Stimulated activated CD4-positive, alpha-beta T cell treated with anti-CD3 and anti-CD28 coated beads, TNF-alpha, amount 100 ng/mL, for 48 hours (primary cell): ENCODE data around the gene DDX50.
"Not testable (repeated sequence)": the region's sequence is repeated elsewhere in the genome, so short reads cannot be mapped to it uniquely, and the experiment has no call there.

ENCODE experiments used
- DNase-seq, 3 donors: peaks; one replicate each; pipeline ENCODE4 v3.0.0-alpha.2; 2020; ENCODE audit warnings: low read depth in 3 of 3

The DDX50 gene

GRCh38 chr10:68902382-68902781, 1.3 kb downstream of the DDX50 start:
- DNase-seq = no peak

DNA sequence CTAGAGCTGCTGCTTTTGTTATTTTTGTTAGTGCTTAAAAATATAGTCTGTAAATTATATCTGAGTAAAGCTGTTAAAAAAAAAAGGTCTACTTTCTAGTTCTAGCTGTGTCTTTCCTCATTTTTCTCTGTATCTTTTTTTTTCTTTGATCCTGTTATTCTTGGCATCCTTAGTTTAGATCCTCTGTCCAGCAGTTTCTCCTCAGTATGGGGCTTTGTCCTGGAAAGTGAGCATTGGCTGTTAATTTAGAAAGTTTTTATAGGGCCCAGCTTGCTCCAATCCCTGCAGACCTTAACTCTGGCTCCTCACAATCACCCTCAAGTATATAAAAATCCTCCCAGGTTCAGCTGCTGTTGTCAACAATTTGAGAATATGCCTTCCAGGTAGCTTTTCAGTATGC, 23.5 kb downstream of the DDX50 start:
- DNase-seq = no peak

DNA sequence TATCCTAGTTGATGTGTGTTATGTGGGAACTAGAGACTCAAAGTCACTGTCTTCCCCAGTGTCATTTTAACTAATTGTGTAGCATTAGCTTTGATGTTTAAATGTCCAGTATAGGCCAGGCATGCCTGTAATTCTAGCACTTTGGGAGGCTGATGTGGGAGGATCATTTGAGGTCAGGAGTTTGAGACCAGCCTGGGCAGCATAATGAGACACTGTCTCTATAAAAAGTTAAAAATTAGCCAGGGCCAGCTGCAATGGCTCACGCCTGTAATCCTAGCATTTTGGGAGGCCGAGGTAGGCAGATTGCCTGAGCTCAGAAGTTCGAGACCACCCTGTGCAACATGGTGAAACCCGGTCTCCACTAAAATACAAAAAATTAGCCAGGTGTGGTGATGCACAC, 24.4 kb downstream of the DDX50 start:
- no peak for DNase-seq

GRCh38 chr10:68929157-68929556, 28.0 kb downstream of the DDX50 start:
- not testable (repeated sequence) for DNase-seq

GRCh38 chr10:68929888-68930287, 28.8 kb downstream of the DDX50 start:
- DNase-seq = not testable (repeated sequence)

DNA sequence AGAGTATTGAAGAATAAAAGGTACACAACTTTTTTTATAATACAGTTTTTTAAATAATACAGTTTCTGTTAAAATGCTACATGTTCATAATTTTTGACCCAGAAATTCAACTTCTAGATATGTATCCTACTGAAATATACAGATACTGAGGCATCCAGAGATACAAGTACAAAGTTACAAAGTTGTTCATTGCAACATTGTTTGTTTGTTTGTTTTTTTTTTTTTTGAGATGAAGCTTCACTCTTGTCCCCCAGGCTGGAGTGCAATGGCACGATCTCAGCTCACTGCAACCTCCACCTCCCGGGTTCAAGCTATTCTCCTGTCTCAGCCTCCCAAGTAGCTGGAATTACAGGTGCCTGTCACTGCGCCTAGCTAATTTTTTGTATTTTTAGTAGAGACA, 31.7 kb downstream of the DDX50 start:
- not testable (repeated sequence) for DNase-seq

DNA sequence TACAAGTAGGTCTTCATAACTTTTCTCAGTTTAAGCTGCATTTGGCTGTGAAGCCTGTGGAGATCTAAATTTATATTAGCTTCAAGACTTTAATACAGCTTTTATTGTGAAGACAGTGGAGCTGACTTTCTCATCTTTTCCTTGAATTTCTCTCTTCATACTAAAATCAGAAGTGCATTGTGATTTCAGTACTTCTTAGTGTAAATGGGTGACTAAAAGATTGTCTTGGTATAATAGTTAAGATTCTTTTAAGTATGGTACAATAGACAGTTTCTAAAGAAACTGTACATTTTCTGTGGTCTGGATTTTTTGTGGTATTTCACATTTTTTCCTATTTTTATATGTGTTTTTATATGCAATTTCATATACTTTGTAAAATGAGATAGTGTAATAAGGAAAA, 33.9 kb downstream of the DDX50 start:
- no peak for DNase-seq

GRCh38 chr10:68938117-68938516, 37.0 kb downstream of the DDX50 start:
- no peak for DNase-seq

DNA sequence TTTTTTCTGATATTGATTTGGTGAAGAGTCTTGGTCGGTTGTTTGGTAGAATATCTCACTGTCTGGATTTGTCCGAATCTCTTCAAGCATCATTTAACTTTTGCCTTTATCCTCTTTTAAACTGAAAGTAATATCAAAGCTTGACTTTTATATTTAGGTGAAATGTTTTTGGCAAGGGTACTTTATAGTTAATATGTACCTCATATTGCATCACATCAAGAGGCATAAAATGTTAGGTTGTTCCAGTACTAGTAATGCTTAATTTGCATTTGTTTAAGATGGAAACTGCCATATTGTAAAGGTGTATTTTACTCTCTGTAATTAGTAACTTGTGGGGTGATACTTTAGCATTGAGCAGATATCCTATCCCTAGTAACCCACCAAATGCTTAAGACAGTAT, 37.8 kb downstream of the DDX50 start:
- no peak for DNase-seq

DNA sequence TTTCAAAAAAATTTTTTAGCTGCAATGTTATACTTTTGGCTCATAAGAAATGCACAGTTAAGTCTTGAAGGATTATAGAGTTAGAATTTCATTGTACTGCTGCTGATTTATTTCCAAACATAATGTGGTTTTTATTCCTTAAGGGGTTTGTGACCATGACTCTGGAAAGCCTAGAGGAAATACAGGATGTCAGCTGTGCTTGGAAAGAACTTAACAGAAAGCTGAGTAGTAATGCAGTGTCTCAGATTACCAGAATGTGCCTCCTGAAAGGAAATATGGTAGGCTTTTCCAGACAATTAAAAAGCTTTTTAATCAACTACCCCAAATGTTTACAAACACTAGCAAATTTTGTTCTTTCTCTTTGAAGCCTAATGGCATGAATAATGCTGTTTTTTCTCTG, 39.8 kb downstream of the DDX50 start:
- DNase-seq = not testable (repeated sequence)

GRCh38 chr10:68950598-68950997, 49.5 kb downstream of the DDX50 start:
- no peak for DNase-seq

GRCh38 chr10:68954904-68955303, 53.8 kb downstream of the DDX50 start:
- DNase-seq = no peak

- peak in 1 of 3 donors; percentile 17 for DNase-seq
Observed at GRCh38 chr10:68955355-68955831, 54.3 kb downstream of the DDX50 start.

DNA sequence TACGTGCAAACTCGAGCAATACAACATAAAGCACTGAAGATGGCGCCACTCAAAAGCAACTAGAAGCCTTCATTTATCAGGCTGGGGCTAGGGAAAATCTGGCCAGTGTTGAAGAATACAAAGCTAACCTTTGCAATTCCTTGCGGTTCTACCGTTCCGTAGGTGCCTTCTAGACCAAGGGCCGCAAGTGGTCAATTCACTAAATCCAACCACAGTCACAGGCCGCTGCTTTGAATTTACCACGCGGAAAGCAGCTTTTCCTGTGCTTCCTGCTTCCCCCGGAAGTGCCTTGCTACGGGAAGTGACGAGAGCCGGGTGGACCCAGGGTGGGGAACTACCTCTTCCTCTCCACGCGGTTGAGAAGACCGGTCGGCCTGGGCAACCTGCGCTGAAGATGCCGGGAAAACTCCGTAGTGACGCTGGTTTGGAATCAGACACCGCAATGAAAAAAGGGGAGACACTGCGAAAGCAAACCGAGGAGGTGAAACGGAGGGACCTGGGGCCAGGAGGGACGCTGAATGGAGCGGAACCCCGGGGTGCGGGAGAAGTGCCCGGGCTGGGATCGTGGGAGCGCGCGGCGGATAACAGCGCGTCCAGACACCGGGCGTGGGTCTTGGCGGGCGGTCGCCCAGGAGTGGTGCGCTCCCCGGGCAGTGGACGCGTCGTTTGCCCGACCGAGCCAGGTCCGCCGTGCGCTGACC, 54.9 kb downstream of the DDX50 start, which contains the start of gene DDX21:
Gene DDX21 (plus strand): TSS at position 339 of the 701 bp plus-strand sequence. CDS start 56 bp downstream, at position 395.
- peak; percentile 77 to 87 (median 83) for DNase-seq

DNA sequence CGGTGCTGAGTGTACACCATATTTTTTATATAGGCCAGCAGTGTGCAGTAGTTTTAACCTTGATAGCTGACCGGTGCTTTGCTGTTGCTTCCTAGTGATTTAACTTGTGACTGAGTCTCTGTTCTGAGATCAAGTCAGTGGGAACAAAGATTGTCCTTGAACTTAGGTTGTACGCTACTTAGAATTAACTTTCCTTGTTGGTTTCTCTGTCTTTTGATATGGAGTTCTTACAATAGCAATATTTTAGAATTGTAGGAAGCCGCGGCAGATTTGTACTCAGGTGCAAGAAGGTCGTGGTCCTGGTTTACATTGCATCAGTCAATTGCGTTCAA, 56.1 kb downstream of the DDX50 start:
- no peak for DNase-seq

GRCh38 chr10:68957654-68958053, 56.5 kb downstream of the DDX50 start:
- DNase-seq = no peak

- no peak for DNase-seq
Observed at GRCh38 chr10:68959695-68960527, 58.8 kb downstream of the DDX50 start.

DNA sequence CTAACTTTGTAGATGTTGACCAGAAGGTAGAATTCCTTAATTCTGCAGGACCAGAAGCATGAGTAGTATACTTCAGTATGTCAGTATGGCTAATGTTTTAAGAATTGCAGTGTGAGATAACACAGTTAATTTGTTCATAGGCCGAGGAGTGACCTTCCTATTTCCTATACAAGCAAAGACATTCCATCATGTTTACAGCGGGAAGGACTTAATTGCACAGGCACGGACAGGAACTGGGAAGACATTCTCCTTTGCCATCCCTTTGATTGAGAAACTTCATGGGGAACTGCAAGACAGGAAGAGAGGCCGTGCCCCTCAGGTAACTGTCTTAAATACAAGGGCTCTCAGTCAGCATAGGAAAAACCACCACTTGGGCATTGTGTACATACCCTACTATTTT, 62.0 kb downstream of the DDX50 start:
- DNase-seq = no peak

DNA sequence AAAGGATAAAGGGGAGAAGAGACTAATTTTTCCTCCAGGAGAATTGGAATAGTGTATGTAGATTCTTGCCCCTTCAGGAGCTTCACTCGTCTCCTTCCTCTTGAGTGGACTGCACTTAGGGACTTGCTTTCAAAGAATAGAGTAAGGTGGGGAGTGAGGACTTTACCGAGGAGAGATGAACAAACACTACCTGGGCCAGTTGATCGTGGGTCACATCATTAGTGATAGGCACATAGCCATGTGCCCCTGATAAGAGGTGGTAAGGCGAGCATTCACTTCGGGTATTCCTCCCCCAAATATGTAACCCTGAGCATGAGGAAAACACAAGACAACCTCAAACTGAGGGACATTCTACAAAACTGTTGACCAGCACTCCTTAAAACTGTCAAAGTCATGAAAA, 72.9 kb downstream of the DDX50 start:
- no peak for DNase-seq

- DNase-seq = not testable (repeated sequence)
Observed at GRCh38 chr10:68975936-68976473, 74.9 kb downstream of the DDX50 start.

- DNase-seq = not testable (repeated sequence)
Observed at GRCh38 chr10:68979738-68980137, 78.6 kb downstream of the DDX50 start.

GRCh38 chr10:68981074-68981473, 80.0 kb downstream of the DDX50 start:
- no peak for DNase-seq

DNA sequence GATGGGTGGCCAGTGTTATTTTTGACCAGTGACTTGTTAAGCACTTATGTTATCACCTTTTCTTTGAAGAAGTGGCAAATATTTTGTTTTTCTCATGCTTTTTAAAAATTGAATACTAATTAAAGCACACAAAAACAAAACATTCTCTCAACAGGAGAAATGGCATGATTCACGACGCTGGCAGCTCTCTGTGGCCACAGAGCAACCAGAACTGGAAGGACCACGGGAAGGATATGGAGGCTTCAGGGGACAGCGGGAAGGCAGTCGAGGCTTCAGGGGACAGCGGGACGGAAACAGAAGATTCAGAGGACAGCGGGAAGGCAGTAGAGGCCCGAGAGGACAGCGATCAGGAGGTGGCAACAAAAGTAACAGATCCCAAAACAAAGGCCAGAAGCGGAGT, 81.3 kb downstream of the DDX50 start:
- no peak for DNase-seq
